ENCODE measurements around the gene GPC3. TPM values are rescaled to one million over a fixed set of nuclear protein-coding genes. Genes with fewer than 3 reads are reported as not detected.
"Not testable (repeated sequence)": the region's sequence is repeated elsewhere in the genome, so short reads cannot be mapped to it uniquely, and the experiment has no call there.

Gene GPC3
- polyA plus RNA-seq, 1 of the 3 experiments (the other 2 are of a cell fraction), result 1.4 TPM

GRCh38 chrX:134019567-134020206 is 34.3 kb upstream of the GPC3 start (continued):
- TF ChIP-seq, protein P1, sequence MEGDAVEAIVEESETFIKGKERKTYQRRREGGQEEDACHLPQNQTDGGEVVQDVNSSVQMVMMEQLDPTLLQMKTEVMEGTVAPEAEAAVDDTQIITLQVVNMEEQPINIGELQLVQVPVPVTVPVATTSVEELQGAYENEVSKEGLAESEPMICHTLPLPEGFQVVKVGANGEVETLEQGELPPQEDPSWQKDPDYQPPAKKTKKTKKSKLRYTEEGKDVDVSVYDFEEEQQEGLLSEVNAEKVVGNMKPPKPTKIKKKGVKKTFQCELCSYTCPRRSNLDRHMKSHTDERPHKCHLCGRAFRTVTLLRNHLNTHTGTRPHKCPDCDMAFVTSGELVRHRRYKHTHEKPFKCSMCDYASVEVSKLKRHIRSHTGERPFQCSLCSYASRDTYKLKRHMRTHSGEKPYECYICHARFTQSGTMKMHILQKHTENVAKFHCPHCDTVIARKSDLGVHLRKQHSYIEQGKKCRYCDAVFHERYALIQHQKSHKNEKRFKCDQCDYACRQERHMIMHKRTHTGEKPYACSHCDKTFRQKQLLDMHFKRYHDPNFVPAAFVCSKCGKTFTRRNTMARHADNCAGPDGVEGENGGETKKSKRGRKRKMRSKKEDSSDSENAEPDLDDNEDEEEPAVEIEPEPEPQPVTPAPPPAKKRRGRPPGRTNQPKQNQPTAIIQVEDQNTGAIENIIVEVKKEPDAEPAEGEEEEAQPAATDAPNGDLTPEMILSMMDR (IDR thresholded peaks at IDR 0.05), result no peak
- TF ChIP-seq RXRA (IDR thresholded peaks at IDR 0.05; ENCODE audit: borderline replicate concordance, low read depth) (no peak), NFIC (IDR thresholded peaks at IDR 0.05; ENCODE audit: borderline replicate concordance) (no peak)

- H3K27me3 ChIP-seq (ENCODE audit: insufficient read depth); H3K79me2 ChIP-seq (ENCODE audit: insufficient read depth); H2AFZ ChIP-seq (ENCODE audit: low read depth); H3K36me3 ChIP-seq (replicated peaks in 1 of 2; ENCODE audit: control insufficient read depth in 1 of 2, insufficient read depth in 2 of 2, low read length in 1 of 2); H3K9me2 ChIP-seq; H3K4me2 ChIP-seq; CTCF ChIA-PET; H3K27ac ChIP-seq (ENCODE audit: low read depth in 2 of 2, low read length in 1 of 2); H3F3A ChIP-seq (replicated peaks; ENCODE audit: insufficient read depth); H4K20me1 ChIP-seq (ENCODE audit: insufficient read depth); H3K4me1 ChIP-seq (ENCODE audit: control insufficient read depth in 1 of 2, insufficient read depth in 2 of 2, low read depth in 1 of 2, low read length in 1 of 2); H3K9me3 ChIP-seq; H3K9ac ChIP-seq; H3K4me3 ChIP-seq (ENCODE audit: low read depth in 2 of 2, low read length in 1 of 2); POLR2A ChIA-PET; DNase-seq: not testable (repeated sequence)
- 26% methylated on average over 1 of the region's 1 CpG for WGBS (ENCODE audit: low lambda C conversion rate)
Observed at GRCh38 chrX:134016309-134016708, 30.9 kb upstream of the GPC3 start.

DNA sequence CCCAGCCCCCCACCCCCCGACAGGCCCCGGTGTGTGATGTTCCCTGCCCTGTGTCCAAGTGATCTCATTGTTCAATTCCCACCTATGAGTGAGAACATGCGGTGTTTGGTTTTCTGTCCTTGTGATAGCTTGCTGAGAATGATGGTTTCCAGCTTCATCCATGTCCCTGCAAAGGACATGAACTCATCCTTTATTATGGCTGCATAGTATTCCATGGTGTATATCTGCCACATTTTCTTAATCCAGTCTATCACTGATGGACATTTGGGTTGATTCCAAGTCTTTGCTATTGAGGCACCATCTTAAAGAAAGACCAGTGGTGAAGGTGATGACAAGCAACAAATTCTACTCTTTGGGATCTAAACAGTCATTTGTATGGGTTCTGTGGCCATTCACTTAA is 30.1 kb upstream of the GPC3 start:
- 33% methylated on average over 3 of the region's 3 CpGs for WGBS (ENCODE audit: low lambda C conversion rate)
- H3K9me3 ChIP-seq; H3K4me2 ChIP-seq; H2AFZ ChIP-seq (ENCODE audit: low read depth); H3K79me2 ChIP-seq (ENCODE audit: insufficient read depth); H3K27me3 ChIP-seq (ENCODE audit: insufficient read depth); H3K36me3 ChIP-seq (replicated peaks in 1 of 2; ENCODE audit: control insufficient read depth in 1 of 2, insufficient read depth in 2 of 2, low read length in 1 of 2); H3K4me1 ChIP-seq (ENCODE audit: control insufficient read depth in 1 of 2, insufficient read depth in 2 of 2, low read depth in 1 of 2, low read length in 1 of 2); H3F3A ChIP-seq (replicated peaks; ENCODE audit: insufficient read depth); POLR2A ChIA-PET; H3K9ac ChIP-seq; H3K27ac ChIP-seq (ENCODE audit: low read depth in 2 of 2, low read length in 1 of 2); H3K9me2 ChIP-seq; H3K4me3 ChIP-seq (ENCODE audit: low read depth in 2 of 2, low read length in 1 of 2); H4K20me1 ChIP-seq (ENCODE audit: insufficient read depth); DNase-seq: not testable (repeated sequence)
- CTCF ChIA-PET, result interaction anchor here (1.5 kb wide), 1 partner anchor 11 kb away, joined by 6 read pairs; no protein-coding TSS in a partner anchor

DNA sequence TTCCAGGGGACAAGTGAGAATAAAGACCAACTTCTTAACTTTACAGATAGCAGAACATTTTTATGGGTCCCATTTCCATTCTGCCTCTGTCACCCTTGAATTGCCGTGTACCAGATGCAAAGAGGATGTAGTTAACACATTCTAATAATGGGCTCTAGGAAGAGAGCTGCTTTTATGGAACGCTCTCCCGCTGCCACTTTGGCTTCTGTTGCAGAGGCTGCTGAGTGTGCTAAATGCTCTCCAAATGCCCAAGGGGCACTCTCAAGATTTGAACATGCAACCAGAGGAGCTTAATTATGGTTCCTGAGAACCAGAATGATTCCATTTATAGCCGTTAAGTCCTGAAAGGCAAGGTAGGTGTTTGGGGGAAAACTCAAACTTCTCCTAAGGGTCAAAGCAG is 28.1 kb upstream of the GPC3 start:
- H3K27me3 ChIP-seq (ENCODE audit: insufficient read depth), result no peaks in the 10 kb centered on the region; the same call in 1 of the 2 replicates
- H3K4me3 ChIP-seq (ENCODE audit: low read depth in 2 of 2, low read length in 1 of 2), result no peak overlapping the region
- ChIA-PET CTCF (interaction anchor here (1.2 kb wide), 1 partner anchor 13 kb away, joined by 5 read pairs; no protein-coding TSS in a partner anchor), POLR2A (no interaction called here)
- H2AFZ ChIP-seq (ENCODE audit: low read depth), result no peak overlapping the region
- no peak for DNase-seq
- no peak overlapping the region for H3K4me2 ChIP-seq
- no peaks in the 10 kb centered on the region for H3K9me2 ChIP-seq
- no peaks in the 10 kb centered on the region for H3K36me3 ChIP-seq (replicated peaks in 1 of 2; ENCODE audit: control insufficient read depth in 1 of 2, insufficient read depth in 2 of 2, low read length in 1 of 2)
- no peaks in the 10 kb centered on the region for H3F3A ChIP-seq (replicated peaks; ENCODE audit: insufficient read depth)
- no peak overlapping the region for H3K27ac ChIP-seq (ENCODE audit: low read depth in 2 of 2, low read length in 1 of 2)
- H3K9ac ChIP-seq, result no peak overlapping the region
- 45% methylated on average over 4 of the region's 4 CpGs for WGBS (ENCODE audit: low lambda C conversion rate)
- no peaks in the 10 kb centered on the region for H3K9me3 ChIP-seq
- no peak for TF ChIP-seq NFIC (IDR thresholded peaks at IDR 0.05; ENCODE audit: borderline replicate concordance)
- TF ChIP-seq POLR2AphosphoS5 (IDR thresholded peaks at IDR 0.05; ENCODE audit: low read depth, low read length), result no peak
- TF ChIP-seq TEAD4 (IDR thresholded peaks at IDR 0.05; ENCODE audit: borderline replicate concordance, insufficient read depth), result no peak
- TF ChIP-seq, protein P2, sequence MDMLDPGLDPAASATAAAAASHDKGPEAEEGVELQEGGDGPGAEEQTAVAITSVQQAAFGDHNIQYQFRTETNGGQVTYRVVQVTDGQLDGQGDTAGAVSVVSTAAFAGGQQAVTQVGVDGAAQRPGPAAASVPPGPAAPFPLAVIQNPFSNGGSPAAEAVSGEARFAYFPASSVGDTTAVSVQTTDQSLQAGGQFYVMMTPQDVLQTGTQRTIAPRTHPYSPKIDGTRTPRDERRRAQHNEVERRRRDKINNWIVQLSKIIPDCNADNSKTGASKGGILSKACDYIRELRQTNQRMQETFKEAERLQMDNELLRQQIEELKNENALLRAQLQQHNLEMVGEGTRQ (IDR thresholded peaks at IDR 0.05; ENCODE audit: borderline replicate concordance, low read depth, low read length), result no peak
- no peak for TF ChIP-seq NRF1 (IDR thresholded peaks at IDR 0.05; ENCODE audit: low read depth, low read length)
- no peaks in the 10 kb centered on the region for H4K20me1 ChIP-seq (ENCODE audit: insufficient read depth)
- no peaks in the 10 kb centered on the region for H3K4me1 ChIP-seq (ENCODE audit: control insufficient read depth in 1 of 2, insufficient read depth in 2 of 2, low read depth in 1 of 2, low read length in 1 of 2)
- H3K79me2 ChIP-seq (ENCODE audit: insufficient read depth), result no peaks in the 10 kb centered on the region

All from SK-N-SH (cell line).